ENCODE measurements around the gene MYH13.

- TF ChIP-seq CTCF (IDR thresholded peaks at IDR 0.05) (no peak), POLR2A (IDR thresholded peaks at IDR 0.05) (no peak)
Observed at GRCh38 chr17:10294180-10294579, 78.6 kb downstream of the MYH13 start.
